Liver (tissue), 2 donors: ENCODE data around the gene ADNP.

Experiments
- TAF1 ChIP-seq: conservative IDR thresholded peaks from 2 replicates; pipeline ENCODE4 v1.6.1; 2016; ENCODE audit warnings: antibody characterized with exemption, mild to moderate bottlenecking
- TF ChIP-seq, protein P1 (sequence below): IDR thresholded peaks from 2 replicates; pipeline ENCODE4 v1.6.1; 2016; ENCODE audit warnings: antibody characterized with exemption
- TF ChIP-seq, protein P2 (sequence below): IDR thresholded peaks from 2 replicates; pipeline ENCODE4 v1.6.1; 2016; ENCODE audit warnings: antibody characterized with exemption, mild to moderate bottlenecking
- donor health status: healthy.

DNA sequence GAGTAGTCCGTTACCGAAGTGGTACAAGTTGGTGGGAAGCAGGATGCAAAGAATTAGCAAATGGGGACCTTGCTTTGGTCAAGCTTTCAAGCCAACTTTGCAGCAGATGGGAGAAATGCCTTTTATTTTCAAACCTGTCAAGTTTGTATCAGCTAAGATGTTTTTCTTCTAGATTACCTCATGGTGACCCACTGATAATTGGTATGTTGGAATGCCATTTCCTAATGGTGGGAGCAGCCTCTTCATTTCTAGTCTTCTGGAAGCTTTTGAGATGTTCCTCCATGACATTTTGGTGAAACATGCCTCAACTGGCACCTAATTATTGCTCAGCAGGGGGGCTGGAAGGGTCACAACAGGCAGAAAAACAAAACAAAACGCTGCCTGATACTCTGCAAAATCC is 43.7 kb downstream of the ADNP start:
- TF ChIP-seq, protein P1, sequence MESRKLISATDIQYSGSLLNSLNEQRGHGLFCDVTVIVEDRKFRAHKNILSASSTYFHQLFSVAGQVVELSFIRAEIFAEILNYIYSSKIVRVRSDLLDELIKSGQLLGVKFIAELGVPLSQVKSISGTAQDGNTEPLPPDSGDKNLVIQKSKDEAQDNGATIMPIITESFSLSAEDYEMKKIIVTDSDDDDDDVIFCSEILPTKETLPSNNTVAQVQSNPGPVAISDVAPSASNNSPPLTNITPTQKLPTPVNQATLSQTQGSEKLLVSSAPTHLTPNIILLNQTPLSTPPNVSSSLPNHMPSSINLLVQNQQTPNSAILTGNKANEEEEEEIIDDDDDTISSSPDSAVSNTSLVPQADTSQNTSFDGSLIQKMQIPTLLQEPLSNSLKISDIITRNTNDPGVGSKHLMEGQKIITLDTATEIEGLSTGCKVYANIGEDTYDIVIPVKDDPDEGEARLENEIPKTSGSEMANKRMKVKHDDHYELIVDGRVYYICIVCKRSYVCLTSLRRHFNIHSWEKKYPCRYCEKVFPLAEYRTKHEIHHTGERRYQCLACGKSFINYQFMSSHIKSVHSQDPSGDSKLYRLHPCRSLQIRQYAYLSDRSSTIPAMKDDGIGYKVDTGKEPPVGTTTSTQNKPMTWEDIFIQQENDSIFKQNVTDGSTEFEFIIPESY: no peak
- TF ChIP-seq TAF1: no peak
- TF ChIP-seq, protein P2, sequence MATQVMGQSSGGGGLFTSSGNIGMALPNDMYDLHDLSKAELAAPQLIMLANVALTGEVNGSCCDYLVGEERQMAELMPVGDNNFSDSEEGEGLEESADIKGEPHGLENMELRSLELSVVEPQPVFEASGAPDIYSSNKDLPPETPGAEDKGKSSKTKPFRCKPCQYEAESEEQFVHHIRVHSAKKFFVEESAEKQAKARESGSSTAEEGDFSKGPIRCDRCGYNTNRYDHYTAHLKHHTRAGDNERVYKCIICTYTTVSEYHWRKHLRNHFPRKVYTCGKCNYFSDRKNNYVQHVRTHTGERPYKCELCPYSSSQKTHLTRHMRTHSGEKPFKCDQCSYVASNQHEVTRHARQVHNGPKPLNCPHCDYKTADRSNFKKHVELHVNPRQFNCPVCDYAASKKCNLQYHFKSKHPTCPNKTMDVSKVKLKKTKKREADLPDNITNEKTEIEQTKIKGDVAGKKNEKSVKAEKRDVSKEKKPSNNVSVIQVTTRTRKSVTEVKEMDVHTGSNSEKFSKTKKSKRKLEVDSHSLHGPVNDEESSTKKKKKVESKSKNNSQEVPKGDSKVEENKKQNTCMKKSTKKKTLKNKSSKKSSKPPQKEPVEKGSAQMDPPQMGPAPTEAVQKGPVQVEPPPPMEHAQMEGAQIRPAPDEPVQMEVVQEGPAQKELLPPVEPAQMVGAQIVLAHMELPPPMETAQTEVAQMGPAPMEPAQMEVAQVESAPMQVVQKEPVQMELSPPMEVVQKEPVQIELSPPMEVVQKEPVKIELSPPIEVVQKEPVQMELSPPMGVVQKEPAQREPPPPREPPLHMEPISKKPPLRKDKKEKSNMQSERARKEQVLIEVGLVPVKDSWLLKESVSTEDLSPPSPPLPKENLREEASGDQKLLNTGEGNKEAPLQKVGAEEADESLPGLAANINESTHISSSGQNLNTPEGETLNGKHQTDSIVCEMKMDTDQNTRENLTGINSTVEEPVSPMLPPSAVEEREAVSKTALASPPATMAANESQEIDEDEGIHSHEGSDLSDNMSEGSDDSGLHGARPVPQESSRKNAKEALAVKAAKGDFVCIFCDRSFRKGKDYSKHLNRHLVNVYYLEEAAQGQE: no peak
